Ovary (tissue), 9 donors: ENCODE data around the gene CYP2R1. TPM values are rescaled to one million over a fixed set of nuclear protein-coding genes. Genes with fewer than 3 reads are reported as not detected.

Experiments used
- DNase-seq, 5 donors: peaks; one replicate each; pipeline ENCODE4 v3.0.0-alpha.2; 2019 to 2020
- H3K27ac ChIP-seq, 2 donors: fragments of 200-600 bp; one replicate each; pipeline versions ENCODE4 v1.5.1 to v1.8.0; 2019 to 2022
- H3K27me3 ChIP-seq: fragments of 200-600 bp; one replicate; pipeline ENCODE4 v1.8.0; 2022
- H3K36me3 ChIP-seq: fragments of 200-600 bp; sonication (generic); one replicate; pipeline ENCODE4 v1.5.1; 2019
- H3K4me1 ChIP-seq: one replicate; pipeline ENCODE4 v1.8.1; 2013; ENCODE audit warnings: mild to moderate bottlenecking, moderate library complexity; ENCODE audit not compliant: insufficient read depth
- H3K4me3 ChIP-seq: fragments of 200-600 bp; sonication (generic); one replicate; pipeline ENCODE4 v1.5.1; 2017
- H3K9me3 ChIP-seq, 2 donors: fragments of 200-600 bp in 1 of 2; sonication (generic) in 1 of 2; one replicate each; pipeline versions ENCODE4 v1.5.1 to v1.8.1; 2013 to 2019; ENCODE audit warnings: mild to moderate bottlenecking in 1 of 2, moderate library complexity in 1 of 2
- CTCF ChIP-seq, 3 donors: fragments of 450-650 bp in 2 of 3; fragments of 200-600 bp in 1 of 3; IDR thresholded peaks; one replicate each; pipeline versions ENCODE4 v1.5.1 to v1.8.0; 2016 to 2022; ENCODE audit warnings: antibody characterized with exemption in 3 of 3, mild to moderate bottlenecking in 1 of 3
- EP300 ChIP-seq: sonication (generic); formaldehyde crosslinking; IDR thresholded peaks from one replicate; pipeline ENCODE4 v1.6.1; 2017; ENCODE audit warnings: antibody characterized with exemption
- POLR2A ChIP-seq: fragments of 450-650 bp; IDR thresholded peaks from one replicate; pipeline ENCODE4 v1.6.1; 2017; ENCODE audit warnings: antibody characterized with exemption, mild to moderate bottlenecking, moderate library complexity
- WGBS, 3 donors: extraction: QIAGEN DNeasy Blood & Tissue Kit in 1 of 3; methylation state at CpG; one replicate each; pipeline versions ENCODE4 v1.1.5 to v1.1.7; 2013 to 2017; 5-methylcytosine and 5-hydroxymethylcytosine counted together
- intact Hi-C, 4 donors: fragments of 100-400 bp; cut with DNase I; formaldehyde crosslinking; loops; one replicate each; pipeline versions ENCODE4 v1.11.0 to v1.15.1; 2022 to 2023
- polyA plus RNA-seq, 2 donors: library from polyadenylated mRNA; stranded (reverse); fragments of 200-250 nt in 1 of 2; fragments of 350-450 nt in 1 of 2; fragmentation: Illumina TruSeq in 1 of 2; extraction: RNeasy Lipid Tissue Mini Kit (QIAGEN cat#74804) in 1 of 2; gene quantifications; one replicate each; pipeline ENCODE4 v1.2.3, GENCODE V29; 2013 to 2014
- small RNA-seq: library from RNA; depleted of rRNA; stranded (forward); fragments of <200 nt; gene quantifications from one replicate; pipeline ENCODE3, GENCODE V24; 2016
- total RNA-seq, 7 donors: library from RNA; depleted of rRNA in 2 of 7; stranded (reverse); fragments of >200 nt in 2 of 7; fragmentation: NEBNext Ultra II Directional in 3 of 7; extraction: Animal tissue kit (Norgen Biotek cat#: 25700) in 3 of 7; gene quantifications; one replicate each; pipeline versions ENCODE4 v1.1.0 to v1.2.4, GENCODE V29; 2016 to 2023
- donor health status: DM: no; HTN: no; CAD: no; lungs with moderate emphysema.
- donor health status: DM: no; HTN: no; CAD: no.
- donor health status: Bipolar disorder and iron deficiency.
- donor health status: DM: yes; HTN: yes; CAD: no.
- donor health status: DM: no; HTN: no; CAD: no.
- donor health status: DM: yes; HTN: yes; CAD: no.

The CYP2R1 gene
- total and polyA plus RNA-seq, 9 donors: 6.0 to 8.9 (median 7.1) TPM

GRCh38 chr11:14852571-14853177 is 39.4 kb downstream of the CYP2R1 start:
- 95 to 96% (median 96%) methylated on average over 4 of the region's 4 CpGs for WGBS, 3 donors
- intact Hi-C loops: no loop called here

GRCh38 chr11:14842002-14842401 is 50.0 kb downstream of the CYP2R1 start:
- intact Hi-C loops: no loop called here
- Histone ChIP-seq H3K4me1 (no peaks in the 10 kb centered on the region), H3K27me3 (no peaks in the 10 kb centered on the region), H3K36me3 (no peaks in the 10 kb centered on the region), H3K4me3 (no peak overlapping the region), H3K9me3 (no peaks in the 10 kb centered on the region), H3K27ac (no peak overlapping the region)
- no peak for DNase-seq
- no peak for TF ChIP-seq POLR2A
- no peak for TF ChIP-seq EP300
- WGBS, 3 donors: 83 to 87% (median 84%) methylated on average over 3 of the region's 3 CpGs

More at GRCh38 chr11:14852571-14853177, 39.4 kb downstream of the CYP2R1 start:
- no peak for DNase-seq
- no peaks in the 10 kb centered on the region for H3K27me3 ChIP-seq
- H3K27ac ChIP-seq: no peak overlapping the region
- no peaks in the 10 kb centered on the region for H3K36me3 ChIP-seq
- no peaks in the 10 kb centered on the region for H3K9me3 ChIP-seq
- H3K4me1 ChIP-seq: no peaks in the 10 kb centered on the region
- no peak for TF ChIP-seq EP300
- TF ChIP-seq POLR2A: no peak
- no peak for TF ChIP-seq CTCF (IDR thresholded peaks at IDR 0.05)
- H3K4me3 ChIP-seq: no peak overlapping the region

DNA sequence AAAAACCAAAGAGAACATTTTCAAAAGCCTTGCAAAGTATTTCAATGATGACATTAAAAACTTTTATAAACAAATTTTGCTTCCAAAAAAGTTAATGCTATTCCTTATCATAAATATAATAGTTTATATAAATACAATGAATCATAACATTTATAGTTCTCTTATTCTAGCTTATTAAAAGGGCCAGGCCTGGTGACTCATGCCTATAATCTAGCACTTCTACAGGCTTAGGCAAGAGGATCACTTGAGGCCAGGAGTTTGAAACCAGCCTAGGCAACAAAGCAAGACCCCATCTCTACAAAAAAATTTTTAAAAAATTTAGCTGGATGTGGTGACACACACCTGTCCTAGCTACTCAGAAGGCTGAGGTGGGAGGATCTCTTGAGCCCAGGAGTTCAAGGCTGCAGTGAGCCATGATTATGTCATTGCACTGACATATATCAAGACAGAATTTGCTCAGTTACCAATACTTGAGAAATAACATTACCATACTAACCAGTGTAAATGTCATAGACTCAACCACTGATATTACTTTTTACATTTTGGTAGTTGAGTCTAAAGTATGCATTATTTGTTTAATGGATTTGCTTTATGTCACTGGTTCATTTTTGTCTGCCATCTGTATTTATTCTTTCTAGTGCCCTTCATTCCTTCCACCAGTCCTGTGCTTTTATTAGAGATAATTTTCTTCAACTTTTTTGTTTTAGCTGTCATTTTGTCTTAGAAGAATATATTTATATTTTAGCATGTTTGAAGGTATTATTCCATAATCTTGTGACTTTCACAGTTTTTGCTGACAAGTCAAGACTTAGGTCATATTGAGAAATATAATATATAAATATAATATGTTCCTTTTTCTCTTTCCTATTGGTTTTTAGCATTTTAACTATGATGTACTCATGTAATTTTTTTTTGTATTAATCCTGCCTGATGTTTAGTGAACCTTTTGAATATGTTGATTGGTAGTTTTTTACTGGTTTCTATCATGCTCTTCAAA is 56.2 kb downstream of the CYP2R1 start:
- TF ChIP-seq EP300: no peak
- TF ChIP-seq CTCF (IDR thresholded peaks at IDR 0.05): no peak
- TF ChIP-seq POLR2A: no peak
- H3K36me3 ChIP-seq: no peaks in the 10 kb centered on the region
- H3K4me3 ChIP-seq: no peak overlapping the region
- H3K27me3 ChIP-seq: no peaks in the 10 kb centered on the region
- intact Hi-C loops: no loop called here
- H3K4me1 ChIP-seq: no peaks in the 10 kb centered on the region
- no peak for DNase-seq
- no peaks in the 10 kb centered on the region for H3K9me3 ChIP-seq
- no peak overlapping the region for H3K27ac ChIP-seq

Small RNAs within 50 kb of the gene (small RNA-seq; reads per million reads assigned to genes)
- not detected for gene CALCP

Other genes with a start within 250 kb of the CYP2R1 start
- gene PDE3B, start 248.4 kb downstream of the CYP2R1 start, total RNA-seq: 1 to 10 TPM in 5 of 7 donors, under 1 TPM in 2; 0.51 to 5.9 (median 2.1) TPM
- gene PDE3B, start 248.4 kb downstream of the CYP2R1 start, polyA plus RNA-seq: under 1 TPM; 0.13 to 0.98 TPM
- gene CALCA, start 80.1 kb upstream of the CYP2R1 start, total RNA-seq: not detected
- gene CALCA, start 80.1 kb upstream of the CYP2R1 start, polyA plus RNA-seq: not detected
- under 1 TPM in 2 of 7 donors, not detected in 5; 0.08 to 0.23 TPM for gene CALCB, start 181.4 kb upstream of the CYP2R1 start, total RNA-seq
- under 1 TPM in 1 of 2 donors, not detected in 1; 0.02 TPM for gene CALCB, start 181.4 kb upstream of the CYP2R1 start, polyA plus RNA-seq
- gene INSC, start 222.7 kb upstream of the CYP2R1 start, total RNA-seq: under 1 TPM in 4 of 7 donors, not detected in 3; 0.13 to 0.38 (median 0.21) TPM
- under 1 TPM; 0.10 to 0.32 TPM for gene INSC, start 222.7 kb upstream of the CYP2R1 start, polyA plus RNA-seq